ENCODE results near the gene TMF1. TPM values are rescaled to one million over a fixed set of nuclear protein-coding genes. Genes with fewer than 3 reads are reported as not detected.

The TMF1 gene
- total RNA-seq, 1 experiment from 2014 or later: 16.8 TPM

GRCh38 chr3:69013253-69014021 lies 38.7 kb downstream of the TMF1 start, which contains the start of gene EOGT:
Gene EOGT (minus strand): TSS chr3:69013684. CDS start chr3:69009846, 3,838 bp downstream.
- peak; percentile 79 for DNase-seq (ENCODE audit: extremely low read depth, low read depth)

GRCh38 chr3:69012800-69013252 lies 39.3 kb downstream of the TMF1 start:
- no peak for DNase-seq (ENCODE audit: extremely low read depth, low read depth)

DNA sequence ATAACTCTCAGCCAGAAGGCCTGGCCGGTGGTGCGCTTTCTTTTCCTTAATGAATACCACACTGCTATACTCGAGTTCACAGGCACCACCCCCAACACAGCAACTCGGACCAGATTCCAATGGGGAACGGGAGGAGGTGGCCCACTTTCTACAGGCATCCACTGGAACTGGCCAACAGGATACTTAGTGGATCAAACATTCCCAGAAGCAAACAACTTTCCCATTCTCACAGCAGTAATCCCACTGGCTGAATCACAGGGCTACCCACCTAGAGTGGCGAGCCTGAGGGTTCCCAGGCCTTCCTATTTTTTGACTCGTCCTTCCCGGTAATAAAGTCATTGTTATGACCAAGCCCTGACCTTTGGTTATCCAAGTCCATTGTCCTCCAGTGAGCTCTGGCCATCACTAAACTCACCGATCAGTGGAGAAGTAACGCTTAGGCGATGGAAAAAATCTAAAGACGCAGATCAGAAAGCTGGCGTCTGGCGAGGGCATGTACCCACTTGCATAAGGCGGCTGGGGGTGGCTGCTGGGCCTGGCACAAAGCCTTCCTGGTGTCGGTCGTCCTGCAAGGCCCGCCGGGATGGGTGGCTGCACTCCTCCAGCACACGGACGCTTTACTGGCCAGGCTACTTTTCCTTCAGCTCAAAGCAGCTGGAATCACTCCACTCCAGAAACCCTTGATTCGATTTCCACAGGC lies 39.9 kb downstream of the TMF1 start:
- no peak for DNase-seq (ENCODE audit: extremely low read depth, low read depth)

DNA sequence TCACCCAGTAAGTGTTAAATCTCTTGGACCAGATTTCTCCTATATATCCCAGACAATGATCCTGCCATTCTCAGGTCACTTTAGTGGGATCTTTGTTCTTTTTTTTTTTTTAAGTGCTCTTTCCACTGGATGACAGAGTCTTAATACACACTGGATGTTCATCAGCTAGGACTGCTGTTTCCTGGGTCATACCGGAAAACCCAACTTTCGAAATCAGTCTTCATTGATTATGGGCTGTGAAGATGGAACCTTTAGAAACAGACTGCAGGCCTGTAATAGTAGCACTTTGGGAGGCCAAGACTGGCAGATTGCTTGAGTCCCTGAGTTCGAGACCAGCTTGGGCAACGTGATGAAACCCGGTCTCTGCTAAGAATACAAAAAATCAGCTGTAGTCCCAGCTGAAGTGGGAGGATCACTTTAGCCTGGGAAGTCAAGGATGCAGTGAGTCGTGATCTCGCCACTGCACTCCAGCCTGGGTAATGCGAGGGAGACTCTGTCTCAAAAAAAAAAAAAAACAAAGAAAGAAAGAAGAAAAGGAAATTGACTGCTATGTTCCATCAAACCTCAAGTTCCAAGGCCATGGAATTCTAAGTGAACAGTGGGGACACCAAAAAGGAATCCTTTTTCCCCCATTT lies 40.9 kb downstream of the TMF1 start:
- no peak for DNase-seq (ENCODE audit: extremely low read depth, low read depth)

GRCh38 chr3:69009559-69010410 lies 42.3 kb downstream of the TMF1 start:
- DNase-seq (ENCODE audit: extremely low read depth, low read depth): no peak

GRCh38 chr3:69008980-69009379 lies 43.2 kb downstream of the TMF1 start:
- no peak for DNase-seq (ENCODE audit: extremely low read depth, low read depth)

DNA sequence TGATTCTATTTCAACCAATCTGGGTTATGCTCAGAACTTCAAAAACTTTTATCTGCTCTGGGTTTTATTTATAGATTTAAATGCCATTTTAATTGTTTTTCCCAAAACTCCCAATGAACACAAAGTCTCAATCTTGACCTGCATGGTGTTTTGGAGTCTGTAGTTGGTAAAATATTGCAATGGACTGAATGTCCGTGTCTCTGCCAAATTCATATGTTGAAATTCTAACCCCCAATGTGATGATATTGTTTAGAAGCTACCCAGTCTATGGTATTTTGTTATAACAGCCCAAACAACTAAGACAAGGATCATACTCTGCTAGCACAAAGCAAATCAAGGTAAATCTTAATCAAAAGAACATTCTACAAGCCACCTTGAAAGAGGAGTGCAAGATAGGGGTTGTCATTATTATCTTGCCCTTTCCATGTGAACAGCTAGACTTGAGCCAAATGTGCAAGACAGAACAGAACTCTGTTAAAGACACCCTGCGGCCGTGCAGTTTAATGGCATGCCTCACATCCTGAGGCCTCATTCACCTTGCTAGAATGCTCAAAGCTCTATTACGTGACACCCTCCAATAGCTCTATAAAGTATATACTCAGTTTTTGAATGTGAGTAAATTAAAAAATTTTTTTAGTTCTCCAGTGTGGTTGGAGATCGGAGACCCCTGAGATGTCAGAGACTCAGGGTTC lies 46.2 kb downstream of the TMF1 start:
- no peak for DNase-seq (ENCODE audit: extremely low read depth, low read depth)

GRCh38 chr3:69005071-69005790 lies 46.9 kb downstream of the TMF1 start:
- no peak for DNase-seq (ENCODE audit: extremely low read depth, low read depth)

DNA sequence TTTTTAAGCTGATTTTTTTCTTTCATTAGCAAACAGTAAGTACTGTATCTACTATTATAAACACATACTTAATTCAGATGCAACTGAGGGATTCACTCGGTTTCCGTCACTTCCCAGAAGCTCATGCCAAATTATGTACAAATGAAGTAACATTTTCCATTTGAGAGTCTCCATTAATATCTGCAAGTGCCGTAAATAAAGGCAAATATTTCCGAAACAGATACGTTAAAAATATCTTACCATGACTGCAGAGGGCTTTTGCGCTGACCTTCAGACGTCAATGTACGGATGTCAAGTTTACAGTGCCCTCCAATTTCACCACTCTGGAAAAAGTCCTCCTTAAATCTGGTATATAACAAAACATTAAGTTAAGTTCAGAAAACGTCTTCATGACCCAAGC lies 48.0 kb downstream of the TMF1 start:
- DNase-seq (ENCODE audit: extremely low read depth, low read depth): no peak

DNA sequence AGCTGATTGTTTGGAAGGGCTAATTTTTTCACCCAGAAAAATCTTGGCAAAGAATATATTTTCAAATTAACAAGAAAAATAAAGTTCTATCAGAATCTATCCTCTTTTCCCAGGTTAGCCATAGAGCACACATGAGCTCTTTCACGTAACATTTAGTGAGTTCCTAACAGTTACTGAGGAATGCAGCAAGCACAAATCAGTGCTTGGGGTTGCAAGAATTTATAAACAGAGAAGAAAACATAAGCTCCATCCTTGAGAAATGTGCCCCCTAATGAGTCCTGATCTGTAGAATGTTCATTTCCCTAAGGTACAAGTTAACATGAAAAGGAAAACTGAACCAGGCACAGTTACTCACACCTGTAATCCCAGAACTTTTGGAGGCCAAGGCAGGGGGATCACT lies 52.5 kb downstream of the TMF1 start:
- DNase-seq (ENCODE audit: extremely low read depth, low read depth): no peak

- no peak for DNase-seq (ENCODE audit: extremely low read depth, low read depth)
These were observed 53.0 kb downstream of the TMF1 start for GRCh38 chr3:68999158-68999557.

- no peak for DNase-seq (ENCODE audit: extremely low read depth, low read depth)
These were observed 54.2 kb downstream of the TMF1 start for GRCh38 chr3:68997887-68998286.

- DNase-seq (ENCODE audit: extremely low read depth, low read depth): no peak
These were observed 55.7 kb downstream of the TMF1 start for GRCh38 chr3:68996356-68996995.

DNA sequence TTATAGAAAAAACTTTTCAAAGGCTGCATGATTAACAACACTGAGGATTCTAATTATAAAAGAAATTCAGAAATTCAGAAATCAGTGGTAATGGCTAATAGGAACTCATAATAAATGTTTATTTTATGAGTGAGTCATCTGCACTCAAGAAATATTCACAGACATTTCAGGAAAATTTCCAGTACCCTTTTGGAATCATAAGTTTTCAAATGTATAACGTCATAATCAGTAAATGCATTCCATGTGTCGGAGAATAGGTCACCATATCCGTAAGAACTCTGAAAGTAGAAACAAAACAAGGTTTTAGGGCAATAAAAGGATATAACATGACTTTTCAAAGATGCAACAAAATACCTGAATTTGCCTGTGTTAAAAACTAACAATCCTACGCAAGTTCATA lies 63.4 kb downstream of the TMF1 start:
- DNase-seq (ENCODE audit: extremely low read depth, low read depth): no peak

- DNase-seq (ENCODE audit: extremely low read depth, low read depth): no peak
These were observed 64.8 kb downstream of the TMF1 start for GRCh38 chr3:68987322-68987721.

GRCh38 chr3:68986496-68987208 lies 65.5 kb downstream of the TMF1 start:
- no peak for DNase-seq (ENCODE audit: extremely low read depth, low read depth)

DNA sequence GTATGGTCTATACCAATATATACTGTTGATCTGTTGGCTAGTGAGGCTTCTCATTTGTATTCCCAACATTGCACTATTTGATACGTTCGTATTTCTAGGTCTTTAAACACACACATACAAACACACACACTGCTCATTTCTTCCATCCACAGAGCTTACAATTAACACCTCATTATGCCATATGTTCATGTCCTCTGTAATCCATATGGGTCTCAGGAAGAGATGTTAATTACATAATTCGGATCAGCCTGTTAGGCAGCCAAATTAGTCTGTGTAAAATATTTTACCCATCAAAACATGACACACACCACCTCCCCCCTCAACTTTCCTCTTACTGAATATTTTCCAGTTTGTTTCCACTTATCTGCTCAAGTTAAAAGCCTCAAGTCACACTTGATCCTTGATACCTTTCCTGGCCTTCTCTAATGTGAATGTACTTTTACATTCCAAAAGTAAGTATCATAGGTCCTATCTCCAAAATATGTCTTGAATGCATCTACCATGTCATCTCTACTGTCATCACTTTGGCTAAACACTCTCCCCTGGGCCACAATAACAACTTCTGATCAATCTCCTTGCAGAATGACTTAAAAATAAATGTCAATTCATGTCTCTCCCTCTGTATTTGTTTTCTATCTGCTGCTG lies 66.9 kb downstream of the TMF1 start:
- no peak for DNase-seq (ENCODE audit: extremely low read depth, low read depth)

All from NCI-H460 (cell line).